GM13976 (cell line): ENCODE results near the gene ITM2B.

Experiments
- DNase-seq: peaks from one replicate; pipeline ENCODE4 v3.0.0; 2012; ENCODE audit warnings: low spot score
- in situ Hi-C: fragments of 300-500 bp; cut with MboI; formaldehyde crosslinking; loops from one replicate; pipeline ENCODE4 v1.12.0; 2022; ENCODE audit warnings: low sequenced_read_pairs, mixed read lengths, inconsistent platforms; ENCODE audit not compliant: unreplicated experiment
- TF ChIP-seq, protein P1 (sequence below): IDR thresholded peaks from 2 replicates; pipeline ENCODE4 v1.5.1; 2012; ENCODE audit warnings: borderline replicate concordance, mild to moderate bottlenecking; ENCODE audit not compliant: insufficient read depth; ENCODE audit errors: extremely low read depth, missing control alignments, control extremely low read depth

The ITM2B gene

GRCh38 chr13:48249018-48249417 lies 16.0 kb downstream of the ITM2B start:
- no peak for DNase-seq
- TF ChIP-seq, protein P1, sequence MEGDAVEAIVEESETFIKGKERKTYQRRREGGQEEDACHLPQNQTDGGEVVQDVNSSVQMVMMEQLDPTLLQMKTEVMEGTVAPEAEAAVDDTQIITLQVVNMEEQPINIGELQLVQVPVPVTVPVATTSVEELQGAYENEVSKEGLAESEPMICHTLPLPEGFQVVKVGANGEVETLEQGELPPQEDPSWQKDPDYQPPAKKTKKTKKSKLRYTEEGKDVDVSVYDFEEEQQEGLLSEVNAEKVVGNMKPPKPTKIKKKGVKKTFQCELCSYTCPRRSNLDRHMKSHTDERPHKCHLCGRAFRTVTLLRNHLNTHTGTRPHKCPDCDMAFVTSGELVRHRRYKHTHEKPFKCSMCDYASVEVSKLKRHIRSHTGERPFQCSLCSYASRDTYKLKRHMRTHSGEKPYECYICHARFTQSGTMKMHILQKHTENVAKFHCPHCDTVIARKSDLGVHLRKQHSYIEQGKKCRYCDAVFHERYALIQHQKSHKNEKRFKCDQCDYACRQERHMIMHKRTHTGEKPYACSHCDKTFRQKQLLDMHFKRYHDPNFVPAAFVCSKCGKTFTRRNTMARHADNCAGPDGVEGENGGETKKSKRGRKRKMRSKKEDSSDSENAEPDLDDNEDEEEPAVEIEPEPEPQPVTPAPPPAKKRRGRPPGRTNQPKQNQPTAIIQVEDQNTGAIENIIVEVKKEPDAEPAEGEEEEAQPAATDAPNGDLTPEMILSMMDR = no peak
- in situ Hi-C loops = no loop called here

GRCh38 chr13:48251611-48252081 lies 18.6 kb downstream of the ITM2B start:
- in situ Hi-C loops = no loop called here
- TF ChIP-seq, protein P1 = no peak
- no peak for DNase-seq

- no peak for DNase-seq
- TF ChIP-seq, protein P1 = no peak
- in situ Hi-C loops = no loop called here
Measured at GRCh38 chr13:48252176-48252575, 19.2 kb downstream of the ITM2B start.

GRCh38 chr13:48253849-48254248 lies 20.8 kb downstream of the ITM2B start:
- no peak for DNase-seq

DNA sequence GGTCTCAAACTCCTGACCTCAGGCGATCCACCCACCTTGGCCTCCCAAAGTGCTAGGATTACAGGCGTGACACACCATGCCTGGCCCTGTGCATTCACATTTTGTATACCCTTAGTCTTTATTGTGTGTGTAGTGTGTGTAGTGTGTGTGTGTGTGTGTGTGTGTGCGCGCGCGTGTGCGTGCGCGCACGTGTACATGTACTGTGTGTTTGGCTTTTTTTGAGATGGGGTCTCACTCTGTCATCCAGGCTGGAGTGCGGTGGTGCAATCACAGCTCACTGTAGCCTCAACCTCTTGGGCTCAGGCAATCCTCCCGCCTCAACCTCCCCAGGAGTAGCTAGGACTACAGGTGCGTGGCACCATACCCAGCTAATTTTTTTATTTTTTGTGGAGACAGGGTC lies 22.1 kb downstream of the ITM2B start:
- DNase-seq = no peak
- TF ChIP-seq, protein P1 = no peak
- in situ Hi-C loops = no loop called here

More at GRCh38 chr13:48253849-48254248, 20.8 kb downstream of the ITM2B start:
- TF ChIP-seq, protein P1 = no peak
- in situ Hi-C loops = no loop called here

DNA sequence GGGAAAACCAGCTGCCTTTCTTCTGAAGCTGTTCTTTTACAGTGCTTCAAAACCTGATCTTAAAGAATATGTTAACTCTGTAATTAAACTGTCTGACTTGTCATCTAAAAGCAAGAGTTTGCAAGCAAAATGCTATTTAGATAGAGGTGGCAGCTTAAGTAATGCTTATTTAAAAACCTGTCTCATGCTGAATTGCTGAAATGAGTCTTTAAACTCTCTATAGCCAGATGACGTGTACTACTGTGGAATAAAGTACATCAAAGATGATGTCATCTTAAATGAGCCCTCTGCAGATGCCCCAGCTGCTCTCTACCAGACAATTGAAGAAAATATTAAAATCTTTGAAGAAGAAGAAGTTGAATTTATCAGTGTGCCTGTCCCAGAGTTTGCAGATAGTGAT lies 22.9 kb downstream of the ITM2B start:
- no peak for DNase-seq
- TF ChIP-seq, protein P1 = no peak
- in situ Hi-C loops = no loop called here

DNA sequence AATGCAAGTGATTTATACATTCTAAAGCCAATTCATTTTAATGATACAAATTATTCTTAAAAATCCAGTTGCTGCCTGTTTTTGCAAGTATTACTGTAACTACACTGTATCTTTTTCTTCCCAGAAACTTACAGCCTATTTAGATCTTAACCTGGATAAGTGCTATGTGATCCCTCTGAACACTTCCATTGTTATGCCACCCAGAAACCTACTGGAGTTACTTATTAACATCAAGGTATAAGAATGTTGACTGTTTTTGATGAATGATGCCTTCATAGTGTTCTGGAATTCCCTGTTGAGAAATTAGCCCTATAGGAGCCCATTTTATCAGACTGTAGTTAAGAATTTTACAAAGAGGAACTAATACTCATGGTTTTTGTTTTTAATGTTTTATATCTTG lies 25.0 kb downstream of the ITM2B start:
- in situ Hi-C loops = no loop called here
- TF ChIP-seq, protein P1 = no peak
- DNase-seq = no peak
